NCI-H2029 (cell line): ENCODE results near the gene SHISA4.
"Not testable (repeated sequence)": the region's sequence is repeated elsewhere in the genome, so short reads cannot be mapped to it uniquely, and the experiment has no call there.

Experiments used
- DNase-seq: peaks from one replicate; lab custom pipeline; 2025; lab: John Stamatoyannopoulos, UW

Gene SHISA4

GRCh38 chr1:201930803-201931202, 42.1 kb downstream of the SHISA4 start:
- DNase-seq, result no peak

GRCh38 chr1:201933840-201934430, 45.2 kb downstream of the SHISA4 start:
- DNase-seq, result no peak

- DNase-seq, result no peak
Measured at GRCh38 chr1:201937624-201938213, 49.0 kb downstream of the SHISA4 start.

GRCh38 chr1:201938440-201939035, 49.8 kb downstream of the SHISA4 start:
- no peak for DNase-seq

GRCh38 chr1:201939148-201939547, 50.5 kb downstream of the SHISA4 start:
- no peak for DNase-seq

GRCh38 chr1:201939574-201939973, 50.9 kb downstream of the SHISA4 start:
- DNase-seq, result no peak

- DNase-seq, result not testable (repeated sequence)
Measured at GRCh38 chr1:201940316-201940715, 51.6 kb downstream of the SHISA4 start.

GRCh38 chr1:201941420-201942128, 52.9 kb downstream of the SHISA4 start:
- peak; percentile 53 for DNase-seq

- DNase-seq, result no peak
Measured at GRCh38 chr1:201942129-201942495, 53.4 kb downstream of the SHISA4 start.
